Fibroblast of villous mesenchyme (primary cell): Measurements from ENCODE around the gene TMEM209. TPM values are rescaled to one million over a fixed set of nuclear protein-coding genes. Genes with fewer than 3 reads are reported as not detected.
A peak's percentile ranks its signal among the peaks of the same experiment; 100 is the strongest.

Experiments used
- DNase-seq: peaks from one replicate; pipeline ENCODE4 v3.0.0-alpha.2; 2010; ENCODE audit warnings: low read depth
- H3K4me3 ChIP-seq: 2 replicates; pipeline ENCODE4 v1.5.1; 2011; ENCODE audit warnings: low read depth, mild to moderate bottlenecking, low read length
- CTCF ChIP-seq: IDR thresholded peaks from 2 replicates; pipeline ENCODE4 v1.5.1; 2012; ENCODE audit warnings: low read depth, mild to moderate bottlenecking, low read length; ENCODE audit not compliant: insufficient read depth
- total RNA-seq: library from RNA; depleted of rRNA; stranded (reverse); fragments of >200 nt; gene quantifications from 2 replicates; pipeline ENCODE4 v1.2.3, GENCODE V29; 2012

TMEM209 gene
- total RNA-seq, 1 donor, result 16.4 TPM

- DNase-seq, result no peak
- no peak overlapping the region for H3K4me3 ChIP-seq
- no peak for TF ChIP-seq CTCF
Observed at GRCh38 chr7:130143334-130143732, 61.9 kb downstream of the TMEM209 start.

- TF ChIP-seq CTCF, result no peak
- no peak for DNase-seq
- no peak overlapping the region for H3K4me3 ChIP-seq
Observed at GRCh38 chr7:130142654-130143333, 62.4 kb downstream of the TMEM209 start.

DNA sequence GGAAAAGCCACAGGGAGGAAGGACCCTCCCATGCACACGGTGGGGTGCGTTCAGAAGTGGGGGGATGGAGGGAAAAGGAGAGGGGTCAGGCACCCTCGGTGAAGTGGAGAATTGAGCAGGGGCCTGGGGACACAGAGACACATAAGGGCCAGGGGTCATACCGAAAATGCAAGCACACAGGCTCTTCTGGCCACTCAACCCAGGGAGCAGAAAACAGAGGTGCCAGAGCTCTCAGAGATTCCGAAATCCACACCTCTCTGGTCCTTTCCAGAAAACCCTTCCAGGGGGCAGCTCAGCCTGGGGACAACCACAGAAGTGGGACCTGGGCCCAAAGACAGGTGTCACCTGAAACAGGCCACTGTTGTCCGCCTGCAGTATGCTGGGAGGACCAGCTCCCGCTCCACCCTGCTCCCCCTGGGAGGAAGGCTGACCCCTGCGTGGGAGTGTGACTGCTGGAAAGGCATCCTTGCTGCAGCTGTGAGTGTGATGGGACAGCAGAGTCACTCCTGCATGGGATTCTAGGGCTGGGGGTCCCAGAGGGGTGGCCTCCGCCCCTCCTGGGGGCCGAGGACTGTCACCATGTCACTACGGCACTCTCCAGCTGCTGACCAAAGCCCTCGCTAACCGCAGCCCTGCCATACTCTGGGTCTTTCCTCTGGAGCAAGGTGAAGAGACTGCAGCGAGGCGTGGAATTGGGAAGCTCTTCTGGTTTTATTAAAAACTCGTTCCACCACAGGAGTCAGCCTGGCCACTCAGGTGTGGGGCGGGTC, 63.1 kb downstream of the TMEM209 start:
- peak overlapping the region; percentile 47 for H3K4me3 ChIP-seq
- DNase-seq, result no peak
- TF ChIP-seq CTCF, result no peak

GRCh38 chr7:130141161-130141883, 63.9 kb downstream of the TMEM209 start:
- peak; percentile 55 for DNase-seq
- TF ChIP-seq CTCF, result peak; percentile 6
- H3K4me3 ChIP-seq, result peak overlapping the region; percentile 47

DNA sequence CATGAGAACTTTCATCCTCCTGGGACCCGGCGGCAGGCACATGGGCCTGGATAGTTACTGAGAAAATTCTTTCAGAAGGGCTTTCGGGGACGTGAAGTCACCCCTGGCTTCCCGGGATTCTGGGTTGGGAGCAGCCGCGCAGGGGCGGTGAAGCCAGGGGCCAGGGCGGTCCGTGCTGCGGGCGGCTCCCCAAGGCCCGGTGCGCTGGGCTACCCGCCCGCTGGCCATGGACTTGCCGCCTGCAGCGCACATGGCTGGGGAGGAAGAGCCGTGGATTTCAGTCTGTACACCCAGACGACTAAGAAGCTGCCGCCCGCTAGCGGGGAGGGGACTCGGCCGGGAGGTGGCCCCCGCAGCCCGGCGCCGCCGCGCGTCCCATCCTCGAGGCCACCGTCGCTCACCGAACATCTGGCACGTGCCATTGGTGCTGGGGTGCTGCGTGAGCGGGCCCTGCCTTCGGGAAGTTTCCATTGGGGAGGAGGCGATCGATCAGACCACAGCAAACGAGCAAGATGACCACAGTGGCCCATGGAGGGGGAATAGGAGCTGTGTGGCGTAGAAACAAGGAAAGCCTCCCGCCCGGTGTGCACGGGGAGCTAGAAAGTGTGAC, 64.5 kb downstream of the TMEM209 start:
- no peak for DNase-seq
- no peak overlapping the region for H3K4me3 ChIP-seq
- TF ChIP-seq CTCF, result no peak

DNA sequence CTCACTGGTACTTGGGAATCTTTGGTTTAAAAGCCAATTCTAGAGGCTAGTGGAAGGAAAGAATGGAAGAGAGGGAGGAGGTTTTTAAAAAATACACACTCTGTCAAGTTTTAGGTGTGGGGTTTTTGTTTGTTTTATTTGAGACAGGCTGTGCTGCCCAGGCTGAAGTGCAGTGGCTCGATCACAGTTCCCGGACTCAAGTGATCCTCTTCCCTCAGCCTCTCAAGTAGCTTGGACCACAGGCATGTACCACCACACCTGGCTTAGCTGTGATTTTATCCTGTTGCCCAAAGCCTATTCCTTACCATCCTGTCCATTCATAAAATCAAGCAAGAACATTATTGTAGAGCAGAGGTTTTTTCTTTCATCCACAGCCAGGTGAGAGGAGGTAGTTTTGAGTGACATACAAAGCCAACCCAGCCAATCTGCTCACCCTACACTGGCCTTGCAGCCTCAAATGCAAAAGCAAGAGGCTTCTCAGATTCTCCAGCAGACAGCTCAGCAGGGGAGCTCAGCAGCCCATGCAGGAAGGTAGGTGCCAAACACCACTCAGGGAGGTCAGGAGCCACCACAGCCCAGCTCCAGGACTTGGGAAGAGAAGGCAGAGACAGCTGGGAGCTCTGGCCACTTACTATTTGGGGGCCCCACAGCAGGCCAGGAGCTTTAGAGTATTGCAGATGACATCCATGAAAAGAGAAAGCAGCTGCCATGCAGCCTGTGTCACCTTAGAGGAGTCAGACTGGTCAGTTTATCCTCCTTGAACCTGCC, 65.8 kb downstream of the TMEM209 start:
- H3K4me3 ChIP-seq, result no peak overlapping the region
- no peak for TF ChIP-seq CTCF
- DNase-seq, result no peak
